ENCODE results near the gene SLC2A11. TPM values are rescaled to one million over a fixed set of nuclear protein-coding genes. Genes with fewer than 3 reads are reported as not detected.
"Not testable (repeated sequence)": the region's sequence is repeated elsewhere in the genome, so short reads cannot be mapped to it uniquely, and the experiment has no call there.

SLC2A11 gene
- total RNA-seq, 1 experiment from 2014 or later: 10.7 TPM

DNA sequence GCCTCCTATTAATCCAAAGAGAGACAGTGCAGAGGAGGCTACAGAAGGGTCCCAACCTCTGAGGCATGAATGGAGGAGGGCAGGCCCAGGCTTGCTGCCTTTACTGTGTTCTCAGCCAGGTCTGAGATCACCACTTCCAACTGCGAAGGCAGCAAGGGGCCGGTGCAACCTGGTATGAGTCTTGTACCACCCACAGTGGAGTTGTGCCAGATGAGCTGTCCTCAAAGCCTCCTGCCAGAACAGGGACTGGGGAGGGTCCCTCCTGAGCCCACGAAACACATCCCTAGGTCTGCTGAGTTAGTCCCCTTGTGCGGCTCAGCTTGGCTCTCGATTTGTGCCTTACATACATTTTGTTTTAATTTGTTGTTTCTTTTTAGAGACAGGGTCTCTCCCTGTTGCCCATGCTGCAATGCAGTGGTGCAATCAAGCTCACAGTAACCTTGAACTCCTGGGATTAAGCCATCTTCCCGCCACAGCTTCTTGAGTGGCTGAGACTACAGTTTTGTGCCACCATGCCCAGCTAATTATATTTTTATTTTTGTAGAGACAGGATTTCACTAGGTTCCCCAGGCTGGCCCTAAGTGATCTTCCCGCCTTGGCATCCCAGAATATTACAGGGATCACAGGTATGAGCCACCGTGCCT, 45.8 kb downstream of the SLC2A11 start:
- no peak for DNase-seq (ENCODE audit: extremely low read depth, low read depth)

DNA sequence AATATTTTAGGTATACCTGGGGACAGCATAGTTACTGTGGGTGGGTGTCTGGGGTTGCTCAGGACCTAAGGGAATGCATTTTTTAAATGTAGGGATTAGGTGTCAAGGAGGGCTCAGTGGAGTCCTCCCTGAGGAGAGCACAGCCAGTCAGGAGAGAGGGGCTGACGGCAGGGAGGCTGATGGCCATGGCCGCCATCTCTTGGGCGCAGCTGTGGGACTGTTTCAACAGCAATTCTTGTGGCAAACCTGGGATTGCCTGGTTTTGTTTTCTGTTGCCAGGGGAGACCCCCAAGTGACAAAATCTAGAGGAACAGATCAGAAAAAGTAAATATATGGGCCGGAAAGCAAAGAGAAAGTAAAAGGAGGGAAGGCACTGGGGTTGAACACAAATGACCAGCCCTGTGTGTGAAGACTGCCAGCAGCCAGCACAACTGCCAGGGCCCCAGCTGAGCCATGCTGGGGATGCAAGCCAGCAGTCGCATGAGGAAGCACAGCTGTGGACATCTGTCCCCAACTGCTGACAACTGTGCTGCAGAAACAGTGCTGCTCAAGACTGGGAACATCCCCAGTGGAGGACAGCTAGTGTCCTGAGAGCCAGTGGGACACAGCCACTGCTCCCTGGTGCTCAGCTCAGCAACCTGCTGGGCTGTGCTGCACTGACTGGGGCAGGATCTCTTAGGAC, 47.0 kb downstream of the SLC2A11 start:
- DNase-seq (ENCODE audit: extremely low read depth, low read depth): no peak

DNA sequence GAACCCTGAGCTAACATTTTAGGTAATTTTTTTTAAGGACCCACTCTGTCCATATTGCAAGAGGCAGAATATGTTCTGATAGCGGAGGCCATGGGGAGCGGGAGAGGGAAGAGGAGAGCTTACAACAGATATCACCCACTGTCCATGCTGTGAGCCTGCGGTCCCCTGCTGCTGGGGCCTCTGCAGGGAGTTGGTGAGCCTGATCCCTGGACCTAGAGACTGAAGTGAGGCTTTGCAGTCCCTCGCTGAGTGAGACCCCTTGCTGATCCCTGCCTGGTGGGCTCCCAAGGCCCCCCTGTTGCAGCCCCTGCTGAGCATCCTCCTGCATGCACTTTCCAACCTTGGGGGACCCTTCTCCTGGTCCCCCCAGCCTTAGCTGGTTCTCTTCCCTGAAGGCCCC, 49.0 kb downstream of the SLC2A11 start:
- DNase-seq (ENCODE audit: extremely low read depth, low read depth): no peak

DNA sequence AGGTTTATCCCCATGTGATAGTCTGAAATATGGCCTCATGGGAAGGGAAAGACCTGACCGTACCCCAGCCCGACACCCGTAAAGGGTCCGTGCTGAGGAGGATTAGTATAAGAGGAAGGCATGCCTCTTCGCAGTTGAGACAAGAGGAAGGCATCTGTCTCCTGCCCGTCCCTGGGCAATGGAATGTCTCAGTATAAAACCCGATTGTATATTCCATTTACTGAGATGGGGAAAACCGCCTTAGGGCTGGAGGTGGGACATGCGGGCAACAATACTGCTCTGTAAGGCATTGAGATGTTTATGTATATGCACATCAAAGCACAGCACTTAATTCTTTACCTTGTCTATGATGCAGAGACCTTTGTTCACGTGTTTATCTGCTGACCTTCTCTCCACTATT, 49.7 kb downstream of the SLC2A11 start:
- DNase-seq (ENCODE audit: extremely low read depth, low read depth): not testable (repeated sequence)

DNA sequence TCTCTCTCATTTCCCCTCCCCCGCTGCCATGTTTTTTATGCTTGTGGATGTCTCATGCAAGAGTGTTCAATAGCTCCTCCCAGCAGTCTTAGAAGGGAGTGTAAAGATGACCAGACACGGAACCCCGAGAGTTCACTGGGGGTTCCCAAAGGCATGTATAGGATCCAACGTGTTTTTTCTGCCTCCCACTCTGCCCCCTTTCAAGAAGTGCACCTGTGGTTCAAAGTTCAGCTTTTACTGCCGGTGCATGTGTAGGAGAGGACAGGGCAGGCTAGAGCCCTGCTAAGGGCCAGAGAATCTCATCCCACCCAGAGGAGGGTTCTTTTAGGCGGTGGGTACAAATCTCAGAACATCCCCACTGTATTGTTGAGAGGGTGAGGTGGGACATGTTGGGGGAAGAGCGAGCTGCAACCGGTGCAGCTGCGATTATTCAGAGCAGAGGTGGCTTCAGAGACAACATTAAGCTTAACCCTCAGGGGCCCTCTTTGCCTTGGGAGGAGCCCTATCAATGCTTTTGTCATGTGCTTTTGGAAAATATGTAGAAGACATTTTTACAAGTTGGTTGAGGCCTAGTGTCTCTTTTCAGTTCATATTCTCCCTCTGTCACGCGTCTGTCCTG, 51.0 kb downstream of the SLC2A11 start:
- DNase-seq (ENCODE audit: extremely low read depth, low read depth): no peak

DNA sequence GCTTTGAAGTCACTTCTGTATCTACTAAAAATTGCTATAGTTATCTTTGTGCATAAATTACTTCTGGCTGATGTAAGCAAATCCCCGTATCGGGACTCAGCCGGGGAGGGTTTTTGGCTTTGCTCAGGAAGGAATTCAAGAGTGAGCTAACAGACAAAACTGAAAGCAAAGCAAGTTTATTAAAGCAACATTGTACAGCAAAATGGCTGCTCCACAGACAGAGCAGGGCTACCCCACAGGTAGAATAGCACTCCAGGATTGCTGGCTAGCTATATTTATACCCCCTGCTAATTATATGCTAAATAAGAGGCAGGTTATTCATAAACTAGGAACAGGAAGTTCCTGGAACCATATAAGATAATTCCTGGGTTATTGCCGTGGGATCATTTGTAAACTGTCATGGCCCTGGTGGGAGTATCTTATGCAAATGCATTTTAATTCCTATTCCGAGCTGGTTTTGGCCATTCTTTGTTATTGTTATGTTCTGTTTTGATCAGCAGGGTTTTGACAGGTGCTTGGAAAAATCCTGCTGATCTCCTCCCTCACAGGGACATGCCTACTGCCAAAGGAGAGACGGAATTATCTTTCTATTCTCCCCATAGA, 51.7 kb downstream of the SLC2A11 start:
- DNase-seq (ENCODE audit: extremely low read depth, low read depth): no peak

DNA sequence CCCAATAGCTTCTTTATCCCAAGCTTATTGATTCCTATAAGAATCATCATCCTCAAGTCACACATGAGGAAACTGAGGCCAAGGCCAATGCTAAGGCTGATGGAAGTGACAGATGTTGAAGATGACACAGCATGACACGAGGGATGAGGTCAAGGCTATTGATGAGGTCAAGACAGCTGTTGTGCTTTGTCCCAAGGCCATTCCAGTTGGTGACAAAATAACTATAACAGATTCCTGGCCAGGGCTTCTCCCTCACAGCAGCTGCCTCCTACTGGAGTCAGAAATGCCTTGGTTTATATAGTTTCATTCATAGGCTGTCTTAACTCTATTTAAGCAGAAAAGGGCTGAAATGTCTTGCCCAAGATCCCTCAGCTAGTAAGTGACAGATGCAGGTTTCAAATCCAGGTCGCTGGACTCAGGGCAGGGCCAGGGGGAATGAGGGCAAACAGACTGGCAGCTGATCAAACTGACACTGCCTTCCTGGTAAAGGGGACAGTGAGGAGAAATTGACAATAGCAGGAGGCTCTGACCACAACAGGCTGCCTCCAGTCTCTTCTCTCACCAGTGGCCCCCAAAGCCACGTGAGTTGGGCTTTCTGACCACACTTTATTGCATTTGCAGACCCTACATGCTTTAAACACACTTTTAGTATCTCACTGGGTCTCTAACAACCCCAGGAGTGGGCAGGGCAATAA, 53.0 kb downstream of the SLC2A11 start:
- DNase-seq (ENCODE audit: extremely low read depth, low read depth): no peak

DNA sequence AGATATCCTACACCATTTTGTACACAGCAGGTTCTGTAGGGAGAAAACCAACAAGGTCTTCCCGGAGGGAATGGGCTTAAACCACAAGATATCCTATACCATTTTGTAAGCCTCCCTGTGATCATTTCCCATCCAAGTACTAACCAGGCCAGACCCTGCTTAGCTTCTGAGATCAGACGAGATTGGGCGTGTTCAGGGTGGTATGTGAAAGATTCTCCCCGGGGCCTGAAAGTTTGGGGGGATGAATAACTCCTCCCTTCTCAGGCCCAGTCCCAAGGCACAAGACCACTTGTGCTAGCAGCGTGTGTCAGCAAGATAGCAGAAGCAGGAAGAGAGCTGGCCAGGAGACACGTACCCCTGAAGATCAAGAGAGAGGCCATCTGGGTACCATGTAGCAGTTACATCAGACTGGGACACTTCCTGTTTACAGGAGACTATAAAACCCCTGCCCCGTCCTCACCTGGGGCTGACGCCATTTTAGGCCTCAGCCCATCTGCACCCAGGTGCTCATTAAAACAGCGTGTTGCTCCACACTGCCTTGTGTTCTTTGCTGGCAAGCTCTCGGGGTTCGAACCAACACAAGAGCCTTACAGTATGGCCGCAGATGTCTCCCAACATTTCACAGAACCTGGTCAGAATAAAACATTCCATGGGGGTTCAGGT, 53.8 kb downstream of the SLC2A11 start:
- DNase-seq (ENCODE audit: extremely low read depth, low read depth): no peak

DNA sequence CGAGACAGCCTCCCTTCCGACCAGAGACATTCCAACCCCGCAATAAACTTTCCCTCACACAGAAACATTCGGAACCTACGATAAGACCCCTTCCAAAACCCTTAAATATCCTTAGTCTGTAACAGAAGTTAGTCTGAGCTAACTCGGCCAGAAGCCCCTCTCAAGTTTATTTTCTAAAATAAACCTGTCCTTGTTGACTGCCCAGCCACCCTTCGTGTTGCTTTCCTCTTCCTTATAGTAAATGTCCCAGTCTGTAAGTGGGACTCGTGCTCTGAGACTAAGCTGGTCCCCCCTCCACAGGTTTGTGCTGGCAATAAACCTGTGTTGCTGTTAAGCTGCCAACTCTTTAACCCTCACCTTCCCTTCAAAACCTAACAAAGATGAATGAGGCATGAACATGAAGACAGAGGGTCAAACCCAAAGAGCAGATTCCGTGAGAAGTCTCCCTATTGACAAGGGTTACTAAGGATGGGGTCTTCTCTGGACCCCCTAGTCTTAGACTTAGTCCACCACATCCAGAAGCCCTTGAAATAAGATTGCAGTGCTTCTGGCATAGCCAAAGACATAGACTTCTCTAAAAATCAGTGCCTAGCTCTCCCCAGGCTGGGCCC, 54.7 kb downstream of the SLC2A11 start:
- no peak for DNase-seq (ENCODE audit: extremely low read depth, low read depth)

DNA sequence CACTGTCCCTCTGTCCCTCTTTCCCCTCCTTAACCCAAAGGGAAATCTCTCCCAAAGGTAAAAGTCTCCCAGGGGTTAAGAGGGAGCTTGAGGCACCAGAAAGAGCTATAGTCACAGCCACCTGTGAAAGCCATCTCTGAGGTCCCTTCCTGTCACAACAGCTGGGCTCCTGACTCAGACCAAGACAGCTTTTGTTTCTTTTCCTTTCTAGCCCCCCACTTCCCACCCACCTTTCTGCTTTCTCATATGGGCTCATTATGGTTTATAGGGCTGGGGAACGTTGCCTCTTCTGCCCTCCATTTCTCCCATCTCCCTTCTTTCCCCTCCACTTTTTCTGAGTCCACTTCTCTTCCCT, 55.6 kb downstream of the SLC2A11 start:
- no peak for DNase-seq (ENCODE audit: extremely low read depth, low read depth)

DNA sequence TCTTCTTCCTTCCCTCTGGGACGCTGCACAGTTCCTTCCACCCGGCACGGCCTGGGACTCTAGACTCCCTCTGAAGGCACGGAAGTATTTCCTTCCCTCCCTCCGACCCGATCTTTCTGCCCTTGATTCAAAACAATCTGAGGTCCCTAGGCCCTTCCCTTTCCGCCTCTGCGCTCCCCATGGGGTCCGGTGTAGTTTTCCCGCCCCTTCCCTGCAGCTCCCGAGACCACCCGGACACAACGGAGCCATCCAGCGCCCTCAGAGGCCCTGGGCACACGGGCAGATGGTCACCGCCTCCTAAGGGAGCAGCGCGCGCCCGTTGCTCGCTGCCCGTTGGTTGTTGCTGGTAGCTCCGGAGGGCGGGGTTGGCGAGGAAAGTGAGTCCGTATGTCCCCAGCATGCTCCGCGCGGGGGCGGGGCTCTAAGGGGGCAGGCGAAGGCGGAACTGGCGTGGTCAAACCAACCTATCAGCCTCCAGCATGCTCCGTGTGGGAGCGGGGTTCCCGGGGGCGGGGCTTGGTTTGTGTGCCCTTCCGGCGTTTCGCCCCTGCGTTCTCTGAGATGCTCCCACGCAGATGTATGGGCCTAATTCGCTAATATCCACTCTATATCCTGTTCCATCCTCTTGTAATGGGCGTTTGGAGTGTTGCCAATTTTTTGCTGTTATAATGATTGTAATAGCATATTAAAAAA, 56.1 kb downstream of the SLC2A11 start:
- peak; percentile 97 for DNase-seq (ENCODE audit: extremely low read depth, low read depth)

DNA sequence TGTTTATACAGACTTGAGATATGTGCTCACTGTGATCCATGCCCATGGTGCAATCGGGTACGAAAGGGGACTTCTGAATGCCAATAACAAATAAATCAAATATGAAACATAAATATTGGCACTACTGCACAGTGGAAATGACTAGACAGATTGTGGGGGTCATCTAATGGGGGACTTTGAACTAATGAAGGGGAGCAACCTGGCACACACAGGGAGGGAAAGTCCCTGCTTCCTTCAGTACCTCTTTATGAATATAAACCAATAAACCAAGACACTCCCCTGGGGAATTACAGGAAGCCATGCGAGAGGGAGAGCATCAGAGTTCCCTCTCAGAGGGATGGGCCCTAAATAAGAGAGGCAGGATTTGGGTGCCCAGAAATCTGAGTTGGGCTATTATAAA, 57.6 kb downstream of the SLC2A11 start:
- no peak for DNase-seq (ENCODE audit: extremely low read depth, low read depth)

DNA sequence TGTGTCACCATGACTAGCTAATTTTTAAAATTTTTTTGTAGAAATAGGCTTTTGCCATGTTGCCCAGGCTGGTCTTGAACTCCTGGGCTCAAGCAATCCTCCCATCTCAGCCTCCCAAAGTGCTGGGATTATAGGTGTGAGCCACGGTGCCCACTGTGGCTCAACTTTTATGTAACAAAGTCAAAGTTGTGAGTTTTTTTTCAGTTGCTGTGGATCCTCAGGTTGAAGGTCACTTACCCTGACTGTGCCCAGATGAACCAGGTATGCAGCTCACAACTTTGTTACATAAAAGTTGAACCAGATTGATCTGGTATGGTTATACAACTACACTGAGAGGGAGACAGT, 62.6 kb downstream of the SLC2A11 start:
- DNase-seq (ENCODE audit: extremely low read depth, low read depth): not testable (repeated sequence)

DNA sequence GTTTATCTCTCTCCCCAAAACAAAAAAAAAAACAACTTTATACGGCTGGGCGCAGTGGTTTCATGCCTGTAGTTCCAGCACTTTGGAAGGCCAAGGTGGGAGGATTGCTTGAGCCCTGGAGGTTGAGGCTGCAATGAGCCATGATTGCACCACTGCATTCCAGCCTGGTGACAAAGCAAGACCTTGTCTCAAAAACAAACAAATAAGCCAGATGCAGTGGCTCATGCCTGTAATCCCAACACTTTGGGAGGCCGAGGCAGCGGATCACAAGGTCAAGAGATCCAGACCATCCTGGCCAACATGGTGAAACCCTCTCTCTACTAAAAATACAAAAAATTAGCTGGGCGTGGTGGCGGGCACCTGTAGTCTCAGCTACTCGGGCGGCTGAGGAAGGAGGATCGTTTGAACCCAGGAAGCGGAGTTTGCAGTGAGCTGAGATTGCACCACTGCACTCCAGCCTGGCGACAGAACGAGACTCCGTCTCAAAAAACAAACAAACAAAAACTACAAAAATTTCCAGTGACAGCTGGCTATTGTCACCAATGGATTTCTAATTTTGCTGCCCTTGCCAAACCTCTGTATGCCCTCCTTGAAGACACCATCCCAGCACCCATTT, 64.0 kb downstream of the SLC2A11 start:
- peak; percentile 56 for DNase-seq (ENCODE audit: extremely low read depth, low read depth)

DNA sequence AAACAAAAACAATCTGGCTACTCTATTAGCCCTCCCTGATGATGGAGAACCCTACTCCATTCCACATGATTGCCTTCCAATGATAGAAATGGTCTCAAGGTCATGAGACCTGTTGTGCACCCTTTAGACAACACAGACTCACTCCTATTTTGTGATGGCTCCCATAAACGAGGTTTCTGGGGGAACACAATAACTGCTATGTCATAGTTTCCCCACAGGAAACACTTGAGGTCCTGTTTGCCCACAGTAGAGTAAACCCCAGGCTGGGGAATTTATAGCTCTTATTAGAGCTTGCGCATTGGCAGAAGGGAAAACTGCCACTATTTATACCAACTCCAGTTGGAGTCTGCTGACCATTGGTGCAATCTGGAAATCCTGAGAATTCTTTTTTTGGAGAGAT, 65.2 kb downstream of the SLC2A11 start:
- DNase-seq (ENCODE audit: extremely low read depth, low read depth): no peak

DNA sequence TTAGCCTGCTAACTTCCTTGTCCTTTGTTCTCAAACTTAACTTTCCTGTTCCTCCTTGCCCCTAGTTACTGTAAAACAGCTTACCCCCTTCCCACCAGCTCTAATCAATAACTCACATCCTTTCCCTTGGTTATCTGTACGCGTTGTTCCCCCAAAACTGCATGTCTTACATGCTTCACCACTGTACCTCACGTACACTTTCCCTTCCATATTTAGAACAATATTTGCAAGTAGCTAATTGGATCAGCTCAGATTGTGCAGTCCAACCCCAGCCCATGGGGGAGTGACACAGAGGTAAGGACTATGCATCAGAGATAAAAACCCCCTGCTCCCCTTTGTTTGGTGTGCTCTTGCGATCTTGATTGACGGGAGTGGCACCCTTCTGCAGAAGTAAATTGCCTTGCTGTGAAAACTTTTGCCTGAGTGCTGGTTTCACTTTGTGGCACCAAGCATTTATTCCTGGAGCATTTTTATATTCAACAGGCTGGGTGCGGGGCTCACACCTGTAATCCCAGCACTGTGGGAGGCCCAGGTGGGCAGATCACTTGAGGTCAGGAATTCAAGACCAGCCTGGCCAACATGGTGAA, 67.4 kb downstream of the SLC2A11 start:
- DNase-seq (ENCODE audit: extremely low read depth, low read depth): no peak

DNA sequence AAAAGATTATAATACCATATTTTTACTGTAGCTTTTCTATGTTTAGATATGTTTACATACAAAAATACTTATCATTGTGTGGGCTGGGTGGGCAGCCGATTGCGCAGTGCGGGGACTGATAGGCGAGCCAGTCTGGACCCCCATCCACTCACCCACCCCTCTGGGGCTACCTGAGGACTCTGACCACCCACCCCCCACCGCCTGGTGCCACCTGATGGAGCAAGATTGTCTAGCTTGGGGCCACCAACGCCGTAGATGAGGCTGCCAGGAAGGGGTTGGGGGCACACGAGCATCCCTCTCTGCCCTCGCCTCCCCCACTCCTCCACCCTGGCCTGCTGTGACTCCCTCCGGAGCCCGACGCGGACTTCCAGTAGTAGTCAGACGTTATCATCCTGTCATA, 68.9 kb downstream of the SLC2A11 start:
- DNase-seq (ENCODE audit: extremely low read depth, low read depth): no peak

All from NCI-H460 (cell line).